Esophagus squamous epithelium (tissue), 4 donors: ENCODE measurements around the gene FAM3D.
"Not testable (repeated sequence)": the region's sequence is repeated elsewhere in the genome, so short reads cannot be mapped to it uniquely, and the experiment has no call there.

Experiments used
- POLR2A ChIP-seq, 4 donors: fragments of 450-650 bp; IDR thresholded peaks; one replicate each; pipeline ENCODE4 v1.6.1; 2017; ENCODE audit warnings: antibody characterized with exemption in 4 of 4, mild to moderate bottlenecking in 4 of 4, moderate library complexity in 3 of 4
- TF ChIP-seq, protein P1 (sequence below), 6 experiments: fragments of 450-650 bp in 4 of 6; fragments of 200-600 bp in 2 of 6; sonication (generic) in 2 of 6; IDR thresholded peaks; one replicate each; pipeline ENCODE4 v1.5.1; 2016 to 2019; ENCODE audit warnings: antibody characterized with exemption in 6 of 6, mild to moderate bottlenecking in 4 of 6, moderate library complexity in 4 of 6

DNA sequence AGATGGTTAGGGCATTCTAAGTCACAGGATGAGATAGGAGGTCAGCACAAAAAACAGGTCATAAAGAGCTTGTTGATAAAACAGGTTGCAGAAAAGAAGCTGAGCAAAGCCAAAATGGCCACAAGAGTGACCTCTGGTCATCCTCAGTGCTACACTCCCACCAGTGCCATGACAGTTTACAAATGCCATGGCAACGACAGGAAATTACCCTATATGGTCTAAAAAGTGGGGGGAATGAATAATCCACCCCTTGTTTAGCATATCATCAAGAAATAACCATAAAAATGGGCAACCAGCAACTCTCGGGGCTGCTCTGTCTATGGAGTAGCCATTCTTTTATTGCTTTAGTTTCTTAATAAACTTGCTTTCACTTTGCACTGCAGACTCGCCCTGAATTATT, 30.2 kb upstream of the FAM3D start:
- TF ChIP-seq, protein P1, sequence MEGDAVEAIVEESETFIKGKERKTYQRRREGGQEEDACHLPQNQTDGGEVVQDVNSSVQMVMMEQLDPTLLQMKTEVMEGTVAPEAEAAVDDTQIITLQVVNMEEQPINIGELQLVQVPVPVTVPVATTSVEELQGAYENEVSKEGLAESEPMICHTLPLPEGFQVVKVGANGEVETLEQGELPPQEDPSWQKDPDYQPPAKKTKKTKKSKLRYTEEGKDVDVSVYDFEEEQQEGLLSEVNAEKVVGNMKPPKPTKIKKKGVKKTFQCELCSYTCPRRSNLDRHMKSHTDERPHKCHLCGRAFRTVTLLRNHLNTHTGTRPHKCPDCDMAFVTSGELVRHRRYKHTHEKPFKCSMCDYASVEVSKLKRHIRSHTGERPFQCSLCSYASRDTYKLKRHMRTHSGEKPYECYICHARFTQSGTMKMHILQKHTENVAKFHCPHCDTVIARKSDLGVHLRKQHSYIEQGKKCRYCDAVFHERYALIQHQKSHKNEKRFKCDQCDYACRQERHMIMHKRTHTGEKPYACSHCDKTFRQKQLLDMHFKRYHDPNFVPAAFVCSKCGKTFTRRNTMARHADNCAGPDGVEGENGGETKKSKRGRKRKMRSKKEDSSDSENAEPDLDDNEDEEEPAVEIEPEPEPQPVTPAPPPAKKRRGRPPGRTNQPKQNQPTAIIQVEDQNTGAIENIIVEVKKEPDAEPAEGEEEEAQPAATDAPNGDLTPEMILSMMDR (IDR thresholded peaks at IDR 0.05): not testable (repeated sequence)
- not testable (repeated sequence) for TF ChIP-seq POLR2A (IDR thresholded peaks at IDR 0.05)
